HG03159 (cell line): ENCODE data around the gene SLC9A3.
"Not testable (repeated sequence)": the region's sequence is repeated elsewhere in the genome, so short reads cannot be mapped to it uniquely, and the experiment has no call there.

ENCODE experiments used
- ATAC-seq: cut with Tn5 transposase; IDR thresholded peaks from one replicate; pipeline ENCODE4 v1.9.1; 2021; ENCODE audit warnings: mild to moderate bottlenecking, moderate library complexity; ENCODE audit not compliant: unreplicated experiment

Gene SLC9A3

DNA sequence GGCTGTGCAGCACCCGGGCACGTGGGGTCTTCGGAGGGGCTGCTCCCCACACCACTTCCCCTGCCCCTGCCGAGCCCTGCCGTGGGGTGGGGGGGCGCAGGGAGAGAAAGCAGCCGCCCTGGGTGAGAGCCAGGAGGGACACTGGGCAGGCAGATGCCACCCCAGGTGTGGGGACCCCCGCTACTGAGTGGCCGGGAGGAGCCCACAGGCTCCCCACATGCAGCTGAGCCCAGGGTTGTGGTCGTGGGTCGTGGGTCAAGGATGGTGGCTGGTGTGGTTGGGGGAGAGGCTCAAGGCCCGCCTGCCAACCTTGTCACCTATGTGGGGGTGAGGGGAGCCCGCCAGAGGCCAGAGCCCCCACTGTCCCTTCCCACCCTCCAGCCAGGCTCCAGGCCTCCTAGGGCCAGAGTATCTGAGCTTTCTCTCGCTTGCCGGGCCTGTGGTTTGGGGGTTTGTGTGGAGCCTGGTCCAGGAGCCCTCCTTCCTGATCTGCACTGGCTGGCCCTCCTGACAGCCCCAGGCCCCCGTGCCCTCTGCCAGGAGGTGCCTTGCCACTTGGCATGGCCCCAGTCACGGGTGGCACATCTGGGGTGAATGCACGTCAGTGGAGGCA is 45.8 kb downstream of the SLC9A3 start:
- ATAC-seq, result no peak

DNA sequence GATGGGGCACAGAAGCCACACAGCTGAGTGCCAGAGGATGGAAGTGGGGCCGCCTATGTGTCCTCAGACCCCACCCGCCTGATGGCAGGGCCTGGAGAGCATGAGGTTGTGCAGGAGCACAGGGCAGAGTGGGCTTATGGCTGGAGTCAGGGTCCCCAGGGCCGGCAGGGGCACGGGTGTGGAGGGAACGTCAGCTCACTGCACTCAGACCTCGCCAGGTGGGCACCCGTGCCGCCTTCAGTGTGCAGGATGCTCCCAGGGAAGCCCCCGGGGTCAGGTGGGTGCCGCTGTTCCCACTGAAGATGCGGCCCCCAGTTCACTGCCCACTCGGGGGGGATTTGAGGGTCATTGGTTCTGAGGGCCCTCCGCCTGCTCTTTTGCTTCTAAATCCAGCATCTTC is 46.4 kb downstream of the SLC9A3 start:
- no peak for ATAC-seq

DNA sequence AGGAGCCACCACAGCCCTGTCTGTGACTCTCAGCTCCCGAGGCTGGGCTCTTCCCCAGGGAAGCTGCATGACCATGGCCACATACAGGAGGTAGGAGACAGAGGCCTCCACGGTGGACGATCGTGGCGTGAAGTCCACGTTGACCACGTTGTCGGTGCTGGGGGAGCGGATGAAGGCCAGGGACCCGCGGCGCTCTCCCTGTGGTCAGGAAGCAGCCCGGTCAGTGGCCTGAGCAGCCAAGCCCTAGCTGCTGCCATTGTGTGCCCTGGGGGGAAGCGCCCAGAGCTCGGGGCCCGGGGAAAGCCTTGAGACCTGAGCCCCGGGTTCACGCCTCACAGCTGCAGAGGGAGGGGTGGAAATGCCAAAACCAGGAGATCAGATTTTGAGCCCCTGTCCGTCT is 47.0 kb downstream of the SLC9A3 start:
- no peak for ATAC-seq

- no peak for ATAC-seq
Observed at GRCh38 chr5:476814-477175, 47.5 kb downstream of the SLC9A3 start.

GRCh38 chr5:476102-476813 is 48.0 kb downstream of the SLC9A3 start:
- no peak for ATAC-seq

DNA sequence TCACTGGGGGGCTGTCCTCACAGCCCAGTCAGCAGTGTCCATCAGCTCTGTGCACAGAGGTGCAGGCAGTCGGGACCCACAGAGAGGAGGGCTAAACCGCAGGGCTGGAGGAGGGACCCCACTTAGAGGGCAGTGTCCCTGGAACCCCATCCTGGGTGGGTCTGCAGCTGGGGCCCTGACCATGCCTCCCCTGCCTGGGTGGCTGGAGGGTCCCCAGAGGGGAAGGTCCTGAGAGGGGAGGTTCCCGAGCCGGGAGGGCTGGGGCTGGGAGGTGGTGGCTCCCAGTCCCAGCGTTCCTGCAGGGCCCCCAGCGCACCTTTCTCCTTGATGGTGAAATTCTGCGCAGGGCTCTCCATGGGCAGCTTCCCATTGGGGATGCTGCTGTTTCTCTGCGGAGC is 48.5 kb downstream of the SLC9A3 start:
- no peak for ATAC-seq

- ATAC-seq, result no peak
Observed at GRCh38 chr5:474840-475661, 49.2 kb downstream of the SLC9A3 start.

GRCh38 chr5:474232-474839 is 49.9 kb downstream of the SLC9A3 start:
- ATAC-seq, result not testable (repeated sequence)

- ATAC-seq, result peak; percentile 32
Observed at GRCh38 chr5:473551-474192, 50.6 kb downstream of the SLC9A3 start.

DNA sequence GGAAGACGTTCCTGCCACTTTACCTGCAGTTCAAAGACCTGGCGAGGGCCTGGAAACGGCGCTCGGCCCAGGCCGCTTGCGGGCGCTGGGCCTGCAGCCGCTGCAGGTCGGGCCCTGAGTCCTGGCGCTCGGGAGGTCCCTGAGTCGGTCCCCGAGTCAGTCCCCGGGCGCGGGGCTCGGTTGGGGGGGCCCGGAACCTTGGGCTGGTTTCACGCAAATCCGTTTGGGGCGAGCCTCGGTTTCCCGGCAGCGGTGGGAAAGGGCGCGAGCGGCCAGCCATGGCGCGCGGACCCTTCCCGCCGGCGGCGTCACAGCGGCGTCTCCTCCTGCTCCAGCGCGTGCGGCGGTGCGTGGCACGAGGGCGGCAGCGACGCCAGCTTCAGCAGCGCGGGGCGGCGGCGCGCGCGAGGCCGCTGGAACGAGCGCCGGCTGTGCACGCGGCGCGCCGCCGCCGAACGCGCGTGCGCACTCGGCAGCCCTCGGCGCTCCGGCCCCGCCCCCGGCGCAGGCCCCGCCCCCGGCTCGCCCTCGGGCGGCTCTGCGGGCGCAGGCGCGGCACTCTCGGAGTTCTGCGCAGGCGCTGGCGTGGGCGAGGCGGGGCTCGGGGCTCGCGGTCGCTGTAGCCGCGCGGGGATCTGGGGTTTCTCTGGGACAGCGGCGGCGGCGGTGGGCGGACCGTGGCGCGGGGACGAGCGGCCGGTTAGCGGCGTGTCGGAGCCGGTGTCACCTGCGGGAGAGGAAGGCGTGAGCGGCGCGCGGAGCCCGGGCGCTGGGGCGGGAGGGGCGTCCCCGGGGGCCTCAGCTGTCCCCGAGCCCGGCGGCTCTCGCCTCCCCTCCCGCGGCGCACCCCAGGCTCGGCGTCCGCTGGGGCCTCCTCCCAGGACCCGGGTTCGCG is 51.3 kb downstream of the SLC9A3 start:
- ATAC-seq, result peak; percentile 67

- peak; percentile 14 for ATAC-seq
Observed at GRCh38 chr5:472076-472655, 52.1 kb downstream of the SLC9A3 start.

DNA sequence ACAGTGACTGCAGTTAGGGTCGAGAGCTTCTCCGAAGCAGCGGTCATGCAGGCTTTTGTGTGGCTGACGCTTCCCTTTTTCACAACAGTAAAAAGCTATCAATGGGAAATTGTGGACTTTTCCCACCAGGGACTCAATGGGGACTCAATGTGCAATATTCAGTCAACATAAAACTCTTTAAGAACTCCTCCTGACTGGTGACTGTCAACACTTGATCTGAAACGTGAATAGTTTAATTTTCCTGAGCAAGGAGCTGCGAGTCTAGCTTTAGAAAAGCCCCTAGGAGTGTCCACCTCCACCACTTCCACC is 52.5 kb downstream of the SLC9A3 start:
- no peak for ATAC-seq

- no peak for ATAC-seq
Observed at GRCh38 chr5:470961-471749, 53.1 kb downstream of the SLC9A3 start.

- ATAC-seq, result no peak
Observed at GRCh38 chr5:469752-470483, 54.3 kb downstream of the SLC9A3 start.

DNA sequence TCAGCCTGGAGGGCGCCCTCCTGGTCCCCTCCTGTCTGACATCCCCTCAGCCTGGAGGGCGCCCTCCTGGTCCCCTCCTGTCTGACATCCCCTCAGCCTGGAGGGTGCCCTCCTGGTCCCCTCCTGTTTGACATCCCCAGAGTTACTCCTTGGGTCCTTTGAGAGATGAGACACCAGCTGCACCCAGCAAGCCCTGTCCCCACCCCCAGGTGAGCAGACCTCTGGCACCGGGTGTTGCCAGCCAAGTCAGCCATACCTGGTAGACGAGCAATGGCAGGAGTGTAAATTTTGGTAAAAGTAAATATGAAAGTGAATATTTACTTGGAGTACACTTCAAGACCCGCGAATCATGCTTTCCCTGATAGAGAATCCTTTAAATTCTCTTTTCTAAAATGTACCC is 55.8 kb downstream of the SLC9A3 start:
- no peak for ATAC-seq

DNA sequence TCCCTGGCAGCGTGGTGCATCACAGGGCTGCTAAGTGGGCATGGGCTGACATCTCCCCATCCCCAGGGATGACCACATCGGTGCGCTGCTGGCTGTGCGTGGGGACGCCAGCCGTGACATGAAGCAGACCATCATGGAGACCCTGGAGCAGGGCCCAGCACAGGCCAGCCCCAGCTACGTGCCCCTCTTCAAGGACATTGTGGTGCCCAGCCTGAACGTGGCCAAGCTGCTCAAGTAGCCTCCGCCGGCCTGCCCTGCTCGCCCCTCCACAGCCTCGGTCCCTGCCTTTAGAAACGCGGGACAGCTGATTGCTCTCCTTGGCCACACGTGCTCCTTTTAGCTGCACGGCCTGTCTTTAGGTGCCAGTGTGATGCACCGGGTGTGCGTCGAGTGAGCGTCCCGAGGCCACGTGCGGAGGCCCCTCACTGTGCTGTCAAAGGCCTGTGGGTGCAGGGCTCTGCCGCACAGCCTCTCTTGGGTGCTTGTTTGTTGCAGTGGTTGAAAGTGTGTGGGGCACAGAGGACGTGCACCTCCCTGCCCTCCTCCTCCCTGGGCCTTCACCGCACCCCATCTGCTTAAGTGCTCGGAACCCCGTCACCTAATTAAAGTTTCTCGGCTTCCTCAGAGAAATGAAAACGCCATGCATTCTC is 57.5 kb downstream of the SLC9A3 start:
- ATAC-seq, result no peak

DNA sequence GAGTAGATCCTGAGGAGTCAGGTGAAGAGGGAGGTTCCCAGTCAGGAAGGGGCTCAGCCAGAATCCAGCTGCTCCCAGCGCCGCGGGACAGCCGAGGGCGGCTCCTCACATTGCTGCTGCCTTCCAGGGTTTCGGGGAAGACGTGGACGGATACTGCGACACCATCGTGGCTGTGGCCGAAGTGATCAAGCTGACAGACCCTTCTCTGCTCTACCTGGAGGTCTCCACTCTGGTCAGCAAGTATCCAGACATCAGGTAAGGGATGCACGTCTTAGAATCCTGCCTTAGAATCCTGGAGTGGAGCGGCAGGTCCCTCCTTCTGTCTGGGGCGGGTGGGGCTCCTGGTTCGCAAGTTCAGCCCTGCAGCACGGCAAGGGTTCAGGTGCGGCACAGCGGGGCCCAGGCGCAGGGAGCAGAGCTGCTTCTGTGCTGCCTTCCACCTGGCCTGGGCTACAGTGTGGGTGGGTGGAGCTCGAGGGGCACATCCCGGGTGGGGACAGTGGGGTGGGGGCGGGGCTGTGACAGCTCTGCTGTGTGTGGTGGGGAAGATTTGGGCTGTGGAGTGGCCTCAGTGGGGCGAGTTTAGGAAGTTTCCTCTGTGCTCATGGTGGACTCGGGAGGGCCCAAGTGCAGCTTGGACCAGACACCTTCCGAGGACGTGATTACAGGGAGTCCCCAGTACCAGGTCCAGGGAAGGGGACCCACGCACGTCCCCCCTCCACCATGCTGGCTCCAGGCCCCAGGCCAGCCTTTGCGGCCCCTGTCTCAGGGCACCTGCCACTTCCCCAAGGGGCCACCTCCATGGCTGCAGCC is 58.5 kb downstream of the SLC9A3 start:
- ATAC-seq, result no peak
